ENCODE data around the gene CDH2. TPM values are rescaled to one million over a fixed set of nuclear protein-coding genes. Genes with fewer than 3 reads are reported as not detected.

CDH2 gene
- polyA plus RNA-seq, 1 donor from 2014 or later, result 199 TPM

DNA sequence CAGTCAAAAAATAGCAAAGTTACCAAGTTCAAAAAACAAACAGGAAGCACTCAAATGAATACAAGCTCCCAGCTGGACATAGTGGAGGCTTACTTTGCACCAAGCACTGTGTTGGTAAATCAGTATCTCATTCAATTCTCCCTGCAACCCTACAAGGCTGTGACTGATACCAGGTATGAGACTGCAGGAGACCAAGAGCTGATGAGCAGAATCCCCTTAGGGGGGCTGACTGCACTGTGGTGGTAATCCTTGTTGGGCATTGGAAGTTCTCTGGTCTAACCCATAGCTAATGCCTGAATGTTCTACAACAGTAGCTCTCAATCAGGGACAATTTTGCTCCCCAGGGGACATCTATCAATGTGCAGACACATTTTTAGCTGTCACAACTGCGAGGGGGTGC is 26.0 kb downstream of the CDH2 start:
- no peak overlapping the region for H3K4me3 ChIP-seq (ENCODE audit: low read length)
- no peak overlapping the region for H3K4me2 ChIP-seq (ENCODE audit: low read length)
- peaks cover 45% of the 10 kb centered on the region for H4K20me1 ChIP-seq (ENCODE audit: insufficient read depth)
- H3K79me2 ChIP-seq (replicated peaks; ENCODE audit: insufficient read depth, low read length), result peaks cover 98% of the 10 kb centered on the region
- H3K27ac ChIP-seq (ENCODE audit: low read length), result no peak overlapping the region
- no peaks in the 10 kb centered on the region for H3K36me3 ChIP-seq (ENCODE audit: insufficient read depth, low read length)
- H3K9ac ChIP-seq (ENCODE audit: low read length), result no peak overlapping the region
- peaks cover 2% of the 10 kb centered on the region for H3F3A ChIP-seq (ENCODE audit: insufficient read depth, low read length, poor library complexity, severe bottlenecking)
- no peaks in the 10 kb centered on the region for H3K27me3 ChIP-seq (ENCODE audit: insufficient read depth, low read depth, low read length)
- H3K9me2 ChIP-seq (ENCODE audit: insufficient read depth, low read length), result no peaks in the 10 kb centered on the region
- no peak overlapping the region for H2AFZ ChIP-seq (ENCODE audit: low read depth, low read length)
- H3K9me3 ChIP-seq (ENCODE audit: low read length), result no peaks in the 10 kb centered on the region
- no peak for TF ChIP-seq RAD21 (conservative IDR thresholded peaks at IDR 0.05)
- TF ChIP-seq EP300 (conservative IDR thresholded peaks at IDR 0.05; ENCODE audit: poor library complexity, severe bottlenecking), result no peak
- TF ChIP-seq, protein P1, sequence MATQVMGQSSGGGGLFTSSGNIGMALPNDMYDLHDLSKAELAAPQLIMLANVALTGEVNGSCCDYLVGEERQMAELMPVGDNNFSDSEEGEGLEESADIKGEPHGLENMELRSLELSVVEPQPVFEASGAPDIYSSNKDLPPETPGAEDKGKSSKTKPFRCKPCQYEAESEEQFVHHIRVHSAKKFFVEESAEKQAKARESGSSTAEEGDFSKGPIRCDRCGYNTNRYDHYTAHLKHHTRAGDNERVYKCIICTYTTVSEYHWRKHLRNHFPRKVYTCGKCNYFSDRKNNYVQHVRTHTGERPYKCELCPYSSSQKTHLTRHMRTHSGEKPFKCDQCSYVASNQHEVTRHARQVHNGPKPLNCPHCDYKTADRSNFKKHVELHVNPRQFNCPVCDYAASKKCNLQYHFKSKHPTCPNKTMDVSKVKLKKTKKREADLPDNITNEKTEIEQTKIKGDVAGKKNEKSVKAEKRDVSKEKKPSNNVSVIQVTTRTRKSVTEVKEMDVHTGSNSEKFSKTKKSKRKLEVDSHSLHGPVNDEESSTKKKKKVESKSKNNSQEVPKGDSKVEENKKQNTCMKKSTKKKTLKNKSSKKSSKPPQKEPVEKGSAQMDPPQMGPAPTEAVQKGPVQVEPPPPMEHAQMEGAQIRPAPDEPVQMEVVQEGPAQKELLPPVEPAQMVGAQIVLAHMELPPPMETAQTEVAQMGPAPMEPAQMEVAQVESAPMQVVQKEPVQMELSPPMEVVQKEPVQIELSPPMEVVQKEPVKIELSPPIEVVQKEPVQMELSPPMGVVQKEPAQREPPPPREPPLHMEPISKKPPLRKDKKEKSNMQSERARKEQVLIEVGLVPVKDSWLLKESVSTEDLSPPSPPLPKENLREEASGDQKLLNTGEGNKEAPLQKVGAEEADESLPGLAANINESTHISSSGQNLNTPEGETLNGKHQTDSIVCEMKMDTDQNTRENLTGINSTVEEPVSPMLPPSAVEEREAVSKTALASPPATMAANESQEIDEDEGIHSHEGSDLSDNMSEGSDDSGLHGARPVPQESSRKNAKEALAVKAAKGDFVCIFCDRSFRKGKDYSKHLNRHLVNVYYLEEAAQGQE (IDR thresholded peaks at IDR 0.05; ENCODE audit: borderline replicate concordance), result no peak
- no peak for TF ChIP-seq TAF1 (IDR thresholded peaks at IDR 0.05; ENCODE audit: low read depth)
- TF ChIP-seq POLR2AphosphoS5 (IDR thresholded peaks at IDR 0.05), result no peak
- TF ChIP-seq, protein P2, sequence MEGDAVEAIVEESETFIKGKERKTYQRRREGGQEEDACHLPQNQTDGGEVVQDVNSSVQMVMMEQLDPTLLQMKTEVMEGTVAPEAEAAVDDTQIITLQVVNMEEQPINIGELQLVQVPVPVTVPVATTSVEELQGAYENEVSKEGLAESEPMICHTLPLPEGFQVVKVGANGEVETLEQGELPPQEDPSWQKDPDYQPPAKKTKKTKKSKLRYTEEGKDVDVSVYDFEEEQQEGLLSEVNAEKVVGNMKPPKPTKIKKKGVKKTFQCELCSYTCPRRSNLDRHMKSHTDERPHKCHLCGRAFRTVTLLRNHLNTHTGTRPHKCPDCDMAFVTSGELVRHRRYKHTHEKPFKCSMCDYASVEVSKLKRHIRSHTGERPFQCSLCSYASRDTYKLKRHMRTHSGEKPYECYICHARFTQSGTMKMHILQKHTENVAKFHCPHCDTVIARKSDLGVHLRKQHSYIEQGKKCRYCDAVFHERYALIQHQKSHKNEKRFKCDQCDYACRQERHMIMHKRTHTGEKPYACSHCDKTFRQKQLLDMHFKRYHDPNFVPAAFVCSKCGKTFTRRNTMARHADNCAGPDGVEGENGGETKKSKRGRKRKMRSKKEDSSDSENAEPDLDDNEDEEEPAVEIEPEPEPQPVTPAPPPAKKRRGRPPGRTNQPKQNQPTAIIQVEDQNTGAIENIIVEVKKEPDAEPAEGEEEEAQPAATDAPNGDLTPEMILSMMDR (IDR thresholded peaks at IDR 0.05; ENCODE audit: poor library complexity, severe bottlenecking), result no peak
- no peak for TF ChIP-seq SMC3 (conservative IDR thresholded peaks at IDR 0.05; ENCODE audit: poor library complexity)
- no peak for TF ChIP-seq EZH2 (IDR thresholded peaks at IDR 0.05; ENCODE audit: borderline replicate concordance, insufficient read depth, low read length, poor library complexity, severe bottlenecking)
- no peak for TF ChIP-seq MXI1 (conservative IDR thresholded peaks at IDR 0.05; ENCODE audit: poor library complexity, severe bottlenecking)

DNA sequence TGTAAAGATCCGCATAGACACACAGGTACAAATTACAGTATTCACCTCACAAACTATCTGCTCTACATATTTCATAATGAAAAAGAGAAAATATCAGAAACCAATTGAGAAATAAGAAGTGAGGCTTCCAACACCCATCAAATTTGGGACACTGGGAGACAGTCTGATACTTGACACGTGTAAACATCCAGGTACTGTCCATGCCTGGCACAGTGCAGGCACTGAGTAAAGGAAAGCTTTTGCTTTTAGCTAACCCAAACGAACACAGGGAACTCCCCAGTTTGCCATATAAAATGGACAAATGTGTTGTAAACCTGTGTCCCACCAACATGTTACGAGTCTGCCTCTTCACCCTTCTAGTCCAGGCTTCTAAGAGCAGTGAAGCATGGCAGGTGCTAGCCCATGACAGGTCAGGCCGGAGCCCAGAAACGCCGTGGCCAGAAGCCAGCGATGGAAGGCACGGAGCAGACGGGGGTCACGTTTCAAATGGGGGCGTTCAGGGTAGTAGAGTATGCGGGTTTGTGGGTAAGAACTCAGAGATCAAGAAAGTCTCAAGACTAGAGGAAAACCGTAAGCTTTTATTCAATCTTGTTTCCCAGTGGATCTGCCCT is 27.0 kb downstream of the CDH2 start:
- Histone ChIP-seq H3F3A (ENCODE audit: insufficient read depth, low read length, poor library complexity, severe bottlenecking) (peaks cover 2% of the 10 kb centered on the region), H3K9me2 (ENCODE audit: insufficient read depth, low read length) (no peaks in the 10 kb centered on the region), H3K36me3 (ENCODE audit: insufficient read depth, low read length) (peaks cover 3% of the 10 kb centered on the region), H3K9me3 (ENCODE audit: low read length) (no peaks in the 10 kb centered on the region), H3K79me2 (replicated peaks; ENCODE audit: insufficient read depth, low read length) (peaks cover 98% of the 10 kb centered on the region), H3K27ac (ENCODE audit: low read length) (no peak overlapping the region), H3K4me2 (ENCODE audit: low read length) (no peak overlapping the region), H4K20me1 (ENCODE audit: insufficient read depth) (peaks cover 51% of the 10 kb centered on the region), H2AFZ (ENCODE audit: low read depth, low read length) (no peak overlapping the region), H3K4me3 (ENCODE audit: low read length) (no peak overlapping the region), H3K9ac (ENCODE audit: low read length) (no peak overlapping the region), H3K27me3 (ENCODE audit: insufficient read depth, low read depth, low read length) (no peaks in the 10 kb centered on the region)
- no peak for TF ChIP-seq POLR2AphosphoS5 (IDR thresholded peaks at IDR 0.05)
- TF ChIP-seq, protein P2 (IDR thresholded peaks at IDR 0.05; ENCODE audit: poor library complexity, severe bottlenecking), result no peak
- no peak for TF ChIP-seq RAD21 (conservative IDR thresholded peaks at IDR 0.05)
- TF ChIP-seq TAF1 (IDR thresholded peaks at IDR 0.05; ENCODE audit: low read depth), result no peak
- no peak for TF ChIP-seq MXI1 (conservative IDR thresholded peaks at IDR 0.05; ENCODE audit: poor library complexity, severe bottlenecking)
- no peak for TF ChIP-seq EZH2 (IDR thresholded peaks at IDR 0.05; ENCODE audit: borderline replicate concordance, insufficient read depth, low read length, poor library complexity, severe bottlenecking)
- TF ChIP-seq SMC3 (conservative IDR thresholded peaks at IDR 0.05; ENCODE audit: poor library complexity), result no peak
- TF ChIP-seq EP300 (conservative IDR thresholded peaks at IDR 0.05; ENCODE audit: poor library complexity, severe bottlenecking), result no peak
- TF ChIP-seq, protein P1 (IDR thresholded peaks at IDR 0.05; ENCODE audit: borderline replicate concordance), result no peak
